T-helper 22 cell (primary cell): ENCODE data around the gene KIF7.

ENCODE experiments used
- DNase-seq: peaks from one replicate; pipeline ENCODE4 v3.0.0-alpha.2; 2020; ENCODE audit warnings: low read depth

KIF7 gene

DNA sequence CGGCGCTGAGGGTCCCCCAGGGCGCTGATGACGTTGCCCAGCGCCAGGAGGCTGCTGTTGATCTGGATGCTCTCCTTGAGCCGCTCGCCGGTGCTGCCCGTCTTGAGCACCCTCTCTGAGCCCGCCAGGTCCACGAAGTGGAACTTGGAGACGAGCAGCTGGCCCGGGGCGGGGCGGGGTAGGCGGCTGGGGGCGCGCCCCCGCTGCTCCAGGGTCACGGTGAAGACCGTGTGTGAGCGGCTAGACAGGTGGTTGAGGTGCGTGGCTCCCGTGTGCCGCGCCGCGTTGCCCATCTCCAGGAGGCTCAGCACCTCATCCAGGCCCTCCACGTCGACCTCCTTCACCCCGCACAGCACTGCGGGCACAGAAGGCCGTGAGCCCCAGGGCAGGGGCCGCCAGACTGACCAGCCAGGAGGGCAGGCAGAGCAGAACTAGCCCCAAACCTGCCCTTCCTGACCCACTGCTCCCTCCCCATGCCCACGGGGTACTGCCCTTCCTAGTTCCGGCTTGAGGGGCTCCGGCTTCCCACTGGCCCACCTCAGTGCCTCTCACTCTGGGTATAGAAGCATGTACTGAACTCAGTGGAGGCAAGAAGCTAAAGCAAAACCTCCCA lies 6.1 kb downstream of the KIF7 start:
- DNase-seq: no peak

DNA sequence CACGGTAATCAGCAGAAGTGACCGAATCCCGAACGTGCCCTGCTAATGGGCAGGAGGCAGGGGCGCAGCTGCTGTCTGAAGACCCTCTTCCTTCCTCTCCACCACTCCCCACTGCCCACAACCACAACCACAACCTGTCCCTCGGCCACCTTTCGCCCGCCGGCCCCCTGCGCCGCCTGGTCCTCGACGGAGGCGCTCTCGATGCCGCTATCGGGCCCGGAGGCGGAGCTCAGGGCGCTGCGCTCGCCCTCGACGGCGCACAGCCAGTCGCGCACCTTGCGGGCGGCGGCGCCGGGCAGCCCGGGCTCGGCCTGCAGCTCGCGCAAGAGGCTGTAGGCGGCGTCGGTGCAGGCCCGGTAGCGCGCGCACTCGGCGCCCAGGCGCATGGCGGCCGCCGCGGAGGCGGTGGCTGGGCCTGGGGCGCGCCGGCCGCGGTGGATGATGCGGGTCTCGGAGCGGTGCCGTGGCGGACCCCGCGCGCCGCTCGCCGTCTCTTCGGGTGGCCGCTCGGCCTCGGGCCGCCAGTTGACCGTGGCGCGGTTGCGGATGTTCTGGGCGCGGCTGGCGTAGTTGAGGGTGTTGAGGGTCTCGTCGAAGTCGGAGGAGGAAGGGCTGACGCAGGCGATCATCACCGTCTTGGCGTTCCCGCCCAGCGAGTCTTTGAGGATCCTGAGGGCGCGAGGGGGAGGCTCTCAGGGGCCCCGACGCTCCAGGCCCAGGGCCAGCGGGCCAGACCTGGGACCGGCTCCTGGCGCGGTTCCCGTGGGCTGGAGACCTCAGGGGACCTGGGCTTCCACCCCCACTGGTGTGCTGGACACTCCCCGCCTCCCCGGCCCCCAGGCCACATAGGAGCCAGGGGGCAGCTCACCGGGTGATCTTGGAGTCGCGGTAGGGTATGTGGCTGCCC lies 6.9 kb downstream of the KIF7 start:
- DNase-seq: no peak

DNA sequence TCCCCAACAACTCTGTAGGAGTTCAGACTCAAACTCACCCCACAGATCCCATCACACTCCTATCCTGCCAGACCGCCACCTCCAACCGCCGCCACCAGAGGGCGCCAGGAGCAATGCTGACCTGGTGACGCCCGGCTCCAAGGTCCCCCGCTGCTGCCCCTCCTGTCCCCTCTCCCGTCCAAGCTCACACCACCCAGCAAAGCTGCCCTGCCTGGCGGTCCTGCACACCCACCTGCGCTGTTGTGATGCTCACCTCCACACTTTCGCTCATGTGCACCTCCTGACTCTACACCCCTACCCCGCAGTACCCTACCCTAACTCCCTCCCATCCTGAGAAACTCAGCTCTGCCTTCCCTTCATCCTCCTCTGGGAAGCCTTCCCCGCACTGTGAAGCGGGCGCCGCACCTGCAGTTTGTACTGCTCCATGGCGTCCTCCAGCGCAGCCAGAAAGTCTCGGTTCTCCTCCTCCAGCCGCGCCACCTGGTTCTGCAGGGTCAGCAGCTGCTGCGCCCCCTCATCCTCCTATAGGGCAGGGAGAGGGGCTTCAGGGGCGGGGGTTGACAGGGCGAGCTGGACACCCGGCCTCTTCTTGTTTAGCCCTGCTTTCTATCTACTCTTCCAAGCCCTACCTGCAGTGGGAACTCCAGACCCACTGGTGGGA lies 7.9 kb downstream of the KIF7 start:
- DNase-seq: no peak

DNA sequence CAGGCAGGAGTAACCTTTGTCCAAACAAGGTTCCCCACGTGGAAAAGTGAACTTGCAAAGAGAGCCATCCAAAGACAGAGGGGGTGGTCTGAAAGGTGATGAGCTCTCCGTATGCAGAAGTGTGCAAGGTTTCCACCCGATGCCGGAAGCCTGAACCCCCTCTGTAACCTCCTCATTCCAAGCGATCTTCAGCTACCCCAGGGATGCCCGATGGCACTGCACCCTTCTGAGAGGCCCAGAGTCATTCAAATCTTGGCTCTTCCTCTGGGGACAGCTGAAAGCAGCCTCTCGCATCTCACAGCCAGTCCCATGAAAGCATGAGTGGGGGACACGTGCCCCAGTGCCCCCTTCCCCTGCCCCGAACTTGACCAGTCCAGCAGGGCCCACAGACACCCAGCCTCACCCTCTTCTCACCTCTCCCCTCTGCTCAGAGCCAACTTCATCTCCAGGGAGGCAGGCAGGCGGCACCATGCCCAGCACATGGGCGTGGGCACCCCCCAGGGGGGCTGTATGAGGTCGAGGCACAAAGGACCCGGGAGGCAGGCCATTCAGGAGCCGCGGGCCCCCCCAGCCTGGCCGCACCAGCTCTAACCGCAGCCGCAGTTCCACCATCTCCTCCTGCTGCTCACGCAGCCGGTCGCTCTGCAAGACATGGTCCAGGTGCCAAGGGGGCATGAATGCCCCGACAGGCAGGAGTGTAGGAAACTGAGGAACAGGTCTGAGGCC lies 8.7 kb downstream of the KIF7 start:
- DNase-seq: no peak

DNA sequence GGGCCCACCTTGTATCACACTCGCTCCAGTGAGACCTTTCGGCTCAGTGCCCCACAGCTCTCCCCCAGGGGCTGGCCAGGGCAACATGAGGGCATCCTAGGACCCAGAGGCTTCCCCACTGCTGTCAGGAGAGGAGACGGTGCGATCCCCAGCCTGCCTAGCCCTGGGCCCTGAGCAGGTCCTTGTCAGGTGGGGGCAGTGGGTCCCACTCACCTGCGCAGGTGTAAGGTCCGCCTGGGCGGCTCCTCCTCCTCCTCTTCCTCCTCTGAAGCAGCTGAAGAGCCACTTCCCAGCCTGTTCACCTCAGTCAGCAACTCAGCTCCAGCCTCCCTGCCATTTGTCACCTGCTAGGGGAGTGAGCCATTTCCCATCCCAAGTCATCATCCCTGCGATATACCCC lies 9.6 kb downstream of the KIF7 start:
- no peak for DNase-seq

DNA sequence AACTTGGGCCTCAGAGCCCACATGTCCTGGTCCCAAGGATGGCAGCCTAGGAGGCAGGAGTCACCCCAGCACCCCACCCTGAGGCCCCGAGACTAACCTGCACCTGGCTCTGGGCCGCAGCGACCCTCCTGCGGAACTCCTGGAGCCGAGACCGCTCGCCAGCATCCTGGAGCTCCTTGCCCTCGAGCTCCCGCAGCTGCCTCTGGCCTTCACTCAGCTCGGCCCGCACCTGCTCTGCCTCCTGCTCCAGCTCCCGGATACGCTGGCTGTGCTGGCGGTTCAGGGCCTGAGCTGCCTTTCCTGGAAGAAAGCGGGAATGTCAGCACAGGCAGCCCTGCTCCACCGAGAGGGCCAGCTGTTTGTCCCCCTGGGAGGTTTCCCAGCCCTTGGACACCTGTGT lies 13.2 kb downstream of the KIF7 start:
- no peak for DNase-seq

DNA sequence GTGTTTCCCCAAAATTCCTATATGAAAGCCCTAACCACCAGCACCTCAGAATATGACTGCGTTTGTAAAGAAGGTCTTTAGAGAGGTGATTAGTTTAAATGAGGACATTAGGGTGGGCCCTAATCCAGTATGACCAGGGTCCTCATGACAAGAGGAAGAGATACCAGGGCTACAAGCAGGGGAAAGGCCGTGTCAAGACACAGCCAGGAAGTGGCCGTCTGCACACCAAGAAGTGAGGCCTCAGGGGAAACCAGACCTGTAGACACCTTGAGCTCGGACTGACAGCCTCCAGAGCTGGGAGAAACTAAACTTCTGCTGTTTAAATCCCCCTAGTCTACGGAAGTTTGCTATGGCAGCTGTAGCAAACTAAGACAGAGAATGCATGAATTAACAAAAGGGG lies 14.2 kb downstream of the KIF7 start:
- DNase-seq: no peak

DNA sequence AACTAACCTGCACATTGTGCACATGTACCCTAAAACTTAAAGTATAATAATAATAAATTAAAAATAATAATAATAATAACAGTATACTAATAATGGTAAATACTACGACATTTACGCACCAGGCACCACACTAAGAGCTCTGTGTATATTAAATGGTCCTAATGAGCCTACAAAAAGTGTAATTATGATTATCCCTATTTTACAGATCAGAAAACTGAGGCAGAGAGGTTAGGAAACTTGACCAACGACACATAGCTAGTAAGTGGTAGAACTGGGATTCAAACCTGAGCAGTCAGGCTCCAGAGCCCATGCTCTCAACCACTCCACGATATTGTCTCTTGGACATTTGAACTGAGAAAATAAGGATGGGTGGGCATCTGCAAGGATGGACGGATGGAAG lies 15.0 kb downstream of the KIF7 start:
- no peak for DNase-seq

DNA sequence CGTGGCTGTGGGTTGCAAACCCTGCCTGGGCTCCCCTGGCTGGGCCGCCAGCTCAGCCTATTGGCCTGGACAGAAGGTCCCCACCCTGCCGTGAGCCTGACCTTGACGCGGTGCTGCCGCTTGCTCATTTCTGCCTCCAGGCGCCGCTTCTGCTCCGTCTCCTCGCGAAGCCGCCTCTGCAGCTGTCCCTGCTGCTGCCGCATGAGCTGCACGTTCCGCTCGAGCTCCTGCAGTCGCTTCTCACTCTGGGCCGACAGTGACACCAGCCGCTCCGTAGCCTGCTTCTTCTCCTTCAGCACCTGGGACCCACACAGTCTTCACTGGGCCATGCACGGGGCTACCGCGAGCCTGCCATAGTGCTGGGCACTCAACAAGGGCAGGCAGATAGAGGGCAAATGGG lies 21.7 kb downstream of the KIF7 start:
- DNase-seq: no peak

DNA sequence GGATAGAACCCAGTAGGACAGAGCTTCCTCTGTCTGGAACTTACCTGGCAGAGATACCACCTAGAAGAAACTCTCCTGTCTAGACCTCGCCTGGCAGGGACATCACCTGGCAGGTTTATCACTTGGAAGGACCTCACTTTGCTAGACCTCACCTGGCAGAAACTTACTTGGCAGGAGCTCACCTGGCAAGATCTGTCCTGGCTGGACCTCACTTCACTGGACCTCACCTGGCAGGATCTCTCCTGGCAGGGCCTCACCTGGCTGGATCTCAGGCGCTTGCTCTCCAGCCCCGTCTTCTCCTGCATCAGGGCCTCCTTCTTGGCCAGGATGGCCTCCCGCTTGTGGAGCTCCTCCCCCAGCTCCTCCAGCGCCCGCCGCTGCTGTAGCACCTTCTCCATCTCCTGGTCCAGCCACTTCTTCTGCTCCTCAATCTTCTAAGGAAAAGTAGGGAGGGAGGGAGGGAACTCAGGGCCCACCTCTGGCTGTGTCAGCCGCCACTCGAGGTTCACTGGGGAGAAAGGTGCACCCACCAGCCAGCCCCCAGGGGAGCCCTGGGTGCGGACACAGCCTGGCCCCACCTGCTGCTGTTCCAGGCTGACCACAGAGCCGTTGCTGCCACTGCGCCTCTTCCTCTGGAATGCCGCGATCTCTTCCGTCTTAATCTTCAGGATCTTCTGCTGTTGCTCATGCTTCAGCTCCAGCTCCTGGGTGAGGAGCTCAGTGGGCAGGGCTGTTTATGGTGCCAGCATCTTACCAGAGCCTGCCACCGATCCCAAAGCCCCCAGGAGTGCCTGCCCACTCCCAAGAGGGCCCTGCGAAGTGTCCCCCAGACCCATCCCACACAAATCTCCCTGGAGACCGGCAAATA lies 22.5 kb downstream of the KIF7 start:
- no peak for DNase-seq

DNA sequence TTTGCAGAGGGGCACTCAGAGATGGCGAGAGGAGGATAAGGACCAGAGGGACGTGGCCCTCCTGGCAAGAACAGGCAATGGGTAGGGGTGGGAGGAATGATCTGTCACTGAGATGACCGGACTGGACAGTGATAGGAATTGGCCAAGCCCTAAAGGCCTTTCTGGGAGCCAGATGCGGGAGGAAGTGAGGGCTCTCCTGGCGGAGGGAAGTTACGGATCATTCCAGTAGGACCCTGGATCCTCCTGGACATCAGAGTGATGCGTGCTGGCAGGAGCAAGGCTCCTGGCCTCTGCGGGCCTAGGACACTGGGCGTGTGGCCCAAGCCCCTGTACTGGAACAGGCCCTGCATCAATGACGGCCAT lies 23.4 kb downstream of the KIF7 start:
- DNase-seq: no peak

DNA sequence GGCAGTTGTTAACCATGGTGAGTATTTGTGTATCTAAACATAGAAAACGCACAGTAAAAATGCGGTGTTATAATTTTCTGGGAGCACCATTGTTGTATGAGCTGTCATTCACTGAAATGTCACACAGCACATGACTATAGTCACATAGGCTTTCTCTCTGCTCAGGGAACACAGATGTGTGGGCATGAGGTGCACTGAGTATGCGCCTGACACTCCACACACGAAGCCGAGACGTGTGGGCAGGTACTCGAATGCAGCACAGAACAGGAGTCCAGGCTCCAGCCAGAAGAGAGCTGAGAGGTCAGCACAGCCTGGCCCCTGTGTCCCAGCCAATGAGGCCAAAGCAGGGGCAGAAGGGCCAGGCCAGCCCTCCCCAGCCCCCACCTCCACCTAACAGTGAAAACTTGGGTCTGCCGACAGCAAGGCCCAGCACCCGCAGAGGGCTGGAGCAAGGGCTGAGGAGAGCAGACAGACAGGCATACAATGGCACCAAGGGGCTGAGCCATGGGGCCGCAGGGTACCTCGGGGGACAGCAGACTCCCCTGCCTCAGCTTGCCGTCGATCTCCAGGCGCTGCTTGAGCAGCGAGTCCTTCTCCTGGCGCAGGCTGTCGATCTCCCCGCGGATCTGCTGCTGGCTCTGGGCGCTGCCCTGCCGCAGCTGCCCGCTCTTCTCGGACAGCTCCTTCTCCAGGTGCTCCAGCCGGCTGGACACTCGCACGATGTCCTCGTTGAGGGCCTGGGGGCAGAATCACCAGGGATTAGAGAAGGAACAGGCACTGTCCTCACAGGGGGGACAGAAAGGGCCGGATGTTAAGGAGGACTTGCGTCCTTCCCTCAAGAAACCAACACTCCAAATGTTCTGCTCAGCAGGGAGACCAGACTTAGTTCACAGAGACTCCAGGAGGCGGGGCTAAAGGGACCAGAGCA lies 24.0 kb downstream of the KIF7 start:
- no peak for DNase-seq

DNA sequence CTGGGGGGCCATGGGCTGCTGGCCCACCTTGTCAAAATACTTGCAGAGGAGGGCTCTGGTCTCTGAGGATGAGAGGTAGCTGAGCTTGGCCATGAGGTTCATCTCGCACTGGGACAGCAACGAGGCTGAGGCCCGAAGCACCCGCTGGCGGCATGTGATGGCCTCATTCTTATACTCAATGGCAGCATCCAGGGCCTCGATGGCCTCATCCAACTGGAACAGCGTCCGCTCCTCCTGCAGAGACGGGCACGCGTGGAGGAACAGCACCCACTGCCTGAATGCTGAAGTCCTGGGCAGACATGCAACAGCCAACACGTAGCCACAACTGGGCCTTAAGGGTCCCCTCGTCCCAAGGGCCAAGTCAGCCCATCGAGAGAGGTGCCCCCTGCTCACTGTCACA lies 25.0 kb downstream of the KIF7 start:
- no peak for DNase-seq

DNA sequence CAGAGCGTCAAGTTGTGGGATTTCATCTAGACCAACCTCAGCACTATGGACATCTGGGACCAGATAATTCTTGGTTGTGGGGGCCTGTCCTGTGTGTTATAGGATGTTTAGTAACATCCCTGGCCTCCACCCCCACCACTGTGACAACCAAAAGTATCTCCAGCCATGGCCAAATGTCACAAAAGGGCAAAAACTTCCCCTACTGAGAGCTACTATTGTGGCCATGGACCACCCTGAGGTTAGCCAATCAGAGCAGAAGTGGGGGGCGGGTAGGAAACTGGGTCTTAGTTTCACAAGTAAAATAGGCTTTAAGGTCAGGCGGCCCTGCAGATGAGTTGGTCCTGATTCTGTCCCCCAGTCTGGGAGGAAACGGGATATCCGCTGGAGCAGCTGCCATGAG lies 25.4 kb downstream of the KIF7 start:
- DNase-seq: no peak

DNA sequence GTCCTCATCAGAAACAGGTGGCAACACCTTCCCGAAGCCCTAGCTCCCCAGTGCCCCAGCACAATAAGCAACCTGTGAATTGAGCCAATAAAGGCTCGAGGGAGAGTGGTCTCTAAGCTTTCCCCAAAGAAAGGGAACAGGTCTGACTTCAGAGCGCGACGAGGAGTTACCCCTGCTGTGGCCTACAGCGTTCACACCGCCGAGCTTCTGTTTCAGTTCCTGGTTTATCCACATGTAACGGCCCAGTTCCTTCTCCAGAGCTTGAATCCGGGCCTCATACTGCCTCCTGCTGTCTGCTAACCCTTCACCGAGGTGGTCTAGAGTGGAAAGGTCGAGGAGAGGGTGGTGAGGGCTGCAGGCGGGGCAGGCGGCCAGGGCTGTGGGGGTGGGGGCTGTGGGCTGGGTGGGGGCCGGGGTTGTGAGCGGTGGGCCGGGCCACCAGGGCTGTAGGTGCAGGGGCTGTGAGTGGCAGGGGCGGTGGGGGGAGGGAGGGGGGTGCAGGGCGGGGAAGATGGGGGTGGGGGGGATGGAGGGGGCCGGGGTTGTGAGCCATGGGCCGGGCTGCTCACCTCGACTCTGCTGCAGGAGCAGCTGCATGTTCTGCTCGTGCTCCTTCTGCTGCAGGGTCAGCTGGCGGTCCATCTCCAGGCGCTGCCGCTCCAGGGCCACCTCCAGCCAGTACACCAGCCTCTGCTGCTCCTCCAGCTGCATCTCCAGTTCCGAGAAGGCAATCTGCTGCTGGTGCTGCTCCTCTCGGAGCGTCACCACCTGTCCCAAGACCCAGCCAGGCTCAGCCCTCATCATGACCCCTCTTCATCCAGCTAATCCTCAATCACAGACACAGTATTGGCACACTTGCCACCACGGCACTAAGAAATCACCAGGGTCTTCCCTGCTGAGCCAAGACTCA lies 26.2 kb downstream of the KIF7 start:
- DNase-seq: no peak

DNA sequence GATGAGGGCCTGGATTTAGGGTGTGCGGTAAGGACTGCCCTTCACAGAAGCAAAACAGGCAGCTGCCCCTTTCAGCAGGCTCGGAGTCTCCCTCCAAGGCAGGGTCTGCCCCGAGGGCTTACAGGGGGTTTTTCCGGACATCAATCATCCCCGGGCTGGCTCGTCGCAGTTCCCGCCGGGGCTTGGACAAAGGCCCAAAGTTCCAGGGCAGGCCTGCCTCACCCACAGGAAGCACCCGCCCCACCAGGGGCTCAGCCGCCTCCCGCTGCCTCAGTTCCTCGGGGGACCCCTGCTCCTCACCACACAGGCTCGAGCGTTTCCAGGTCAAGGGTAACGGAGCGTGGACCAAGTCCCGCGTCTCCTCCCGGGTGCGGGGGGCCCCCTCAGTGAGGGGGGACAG lies 27.0 kb downstream of the KIF7 start:
- DNase-seq: no peak

DNA sequence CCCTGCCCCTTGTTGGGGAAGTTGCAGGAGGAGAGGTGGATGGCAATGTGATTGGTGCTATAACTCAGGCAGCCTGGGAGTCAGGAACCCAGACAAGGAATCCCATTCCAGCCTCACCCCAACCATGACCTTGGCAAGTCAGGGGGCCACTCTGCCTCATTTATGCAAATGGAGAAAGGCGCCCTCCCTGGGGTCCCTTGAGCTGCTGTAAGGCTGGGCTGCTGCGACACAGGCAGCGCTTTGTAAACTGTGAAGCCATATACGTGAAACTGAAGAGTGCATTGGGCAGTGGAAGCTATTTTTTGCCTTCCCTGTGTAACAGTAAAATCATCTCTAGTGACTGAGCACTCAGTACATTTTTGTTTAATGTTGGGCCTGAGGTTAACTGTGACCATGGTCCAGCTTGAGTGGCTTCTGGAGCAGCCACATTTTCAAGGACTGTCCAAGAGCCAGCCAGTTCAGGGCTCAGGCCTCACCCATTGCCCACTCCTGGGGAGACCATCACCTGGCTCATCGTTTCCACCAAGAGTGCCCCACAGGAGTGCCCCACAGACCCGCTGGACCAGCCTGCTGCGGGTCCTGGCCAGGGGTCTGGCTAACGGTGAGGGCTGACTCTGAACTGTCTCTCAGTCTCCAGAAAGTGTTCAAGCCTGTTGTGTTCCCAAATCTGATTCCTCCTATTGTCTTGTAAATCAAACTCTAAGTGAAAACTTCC lies 27.9 kb downstream of the KIF7 start:
- no peak for DNase-seq

DNA sequence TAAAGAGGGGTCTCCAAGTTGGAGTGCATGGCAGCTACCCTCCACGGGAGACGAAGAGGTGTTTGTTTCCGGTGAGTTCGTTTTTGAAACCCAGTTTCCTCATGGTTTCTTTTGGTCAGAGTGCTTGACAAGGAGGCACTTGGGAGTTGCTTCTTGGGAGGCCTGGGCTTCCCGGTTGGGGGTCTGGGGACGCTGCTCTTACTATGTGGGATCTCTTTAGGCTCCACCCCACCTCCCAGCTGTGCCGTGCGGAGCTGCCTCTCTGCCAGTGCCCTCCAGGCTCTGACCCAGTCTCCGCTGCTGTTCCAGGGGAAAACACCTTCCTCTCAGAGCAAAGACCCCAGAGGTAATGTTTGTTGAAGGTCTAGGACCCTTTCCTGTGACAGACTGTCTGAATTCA lies 29.6 kb downstream of the KIF7 start:
- no peak for DNase-seq

DNA sequence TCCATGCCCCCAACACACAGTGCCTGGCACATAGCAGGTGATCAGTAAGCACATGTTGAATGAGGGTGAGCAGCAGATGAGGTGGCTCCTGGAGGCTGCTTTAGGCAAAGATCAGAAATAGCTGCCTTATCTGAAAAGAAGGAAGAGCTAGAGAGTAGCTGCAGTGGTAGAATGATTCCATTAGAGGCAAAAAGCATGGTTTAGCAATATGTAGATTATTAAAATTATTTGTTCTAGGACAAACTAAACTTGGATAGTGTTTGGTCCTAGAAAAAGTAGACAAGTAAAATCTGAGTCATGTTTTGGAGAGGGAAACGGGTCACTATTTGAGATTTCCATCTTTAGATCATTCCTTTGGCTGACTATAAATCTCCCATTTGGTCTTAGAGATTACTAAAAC lies 32.1 kb downstream of the KIF7 start:
- no peak for DNase-seq
